IMR-90 (cell line): ENCODE results near the gene THSD8. TPM values are rescaled to one million over a fixed set of nuclear protein-coding genes. Genes with fewer than 3 reads are reported as not detected.
A peak's percentile ranks its signal among the peaks of the same experiment; 100 is the strongest.

Experiments
- ATAC-seq: fragments of 200-7000 bp; cut with Tn5 transposase; 2 replicates; pipeline ENCODE4 v1.9.1; 2020; ENCODE audit warnings: low read depth, mild to moderate bottlenecking, moderate library complexity
- BruUV-seq: library from RNA; stranded (reverse); fragments of 400-500 nt; replicated peaks from 2 replicates; lab custom pipeline; 2021; lab: Mats Ljungman, UMichigan
- CTCF ChIA-PET: fragments of 300-600 bp; formaldehyde crosslinking; extraction: SDS; loops from one replicate; lab custom pipeline; 2021; ENCODE audit warnings: antibody characterized with exemption; lab: Yijun Ruan, JAX
- POLR2A ChIA-PET: fragments of 300-600 bp; sonication (Branson Sonifier 250); formaldehyde crosslinking; loops from one replicate; lab custom pipeline; 2022; ENCODE audit warnings: antibody characterized with exemption; ENCODE audit not compliant: unreplicated experiment; lab: Charles Lee
- DNase-seq: peaks from one replicate; pipeline ENCODE4 v3.0.0; 2013
- H2AFZ ChIP-seq: replicated peaks from 2 replicates; pipeline ENCODE3; 2013; ENCODE audit warnings: low read length, mild to moderate bottlenecking; ENCODE audit not compliant: poor library complexity
- H2AK5ac ChIP-seq: 2 replicates; pipeline ENCODE4 v1.6.1; 2013; ENCODE audit warnings: low read depth, low read length, inconsistent platforms
- H2AK9ac ChIP-seq: replicated peaks from 2 replicates; pipeline ENCODE3; 2013; ENCODE audit warnings: mild to moderate bottlenecking, low read depth, low read length, moderate library complexity; ENCODE audit not compliant: poor library complexity
- H2BK120ac ChIP-seq: 2 replicates; pipeline ENCODE4 v1.6.1; 2013; ENCODE audit warnings: low read depth, low read length, inconsistent platforms
- H2BK15ac ChIP-seq: 3 replicates; pipeline ENCODE4 v1.6.1; 2013; ENCODE audit warnings: low read depth, low read length, inconsistent platforms
- H2BK20ac ChIP-seq: 2 replicates; pipeline ENCODE4 v1.6.1; 2013; ENCODE audit warnings: low read depth, mild to moderate bottlenecking, inconsistent platforms, low read length, moderate library complexity
- H2BK5ac ChIP-seq: 2 replicates; pipeline ENCODE4 v1.6.1; 2013; ENCODE audit warnings: mild to moderate bottlenecking, low read depth, low read length, inconsistent platforms; ENCODE audit not compliant: poor library complexity, severe bottlenecking
- H3K14ac ChIP-seq: replicated peaks from 2 replicates; pipeline ENCODE4 v1.6.1; 2013; ENCODE audit warnings: low read depth, low read length, inconsistent platforms
- H3K18ac ChIP-seq: 2 replicates; pipeline ENCODE4 v1.6.1; 2013; ENCODE audit warnings: low read depth, low read length, control low read depth
- H3K23ac ChIP-seq: 2 replicates; pipeline ENCODE4 v1.6.1; 2013; ENCODE audit warnings: low read depth, low read length, inconsistent platforms
- H3K27ac ChIP-seq: 2 replicates; pipeline ENCODE4 v1.5.1; 2013; ENCODE audit warnings: mild to moderate bottlenecking, control low read depth, low read length; ENCODE audit not compliant: insufficient read depth
- H3K27me3 ChIP-seq: 2 replicates; pipeline ENCODE4 v1.6.1; 2013; ENCODE audit warnings: low read length; ENCODE audit not compliant: control insufficient read depth, insufficient read depth
- H3K36me3 ChIP-seq: 2 replicates; pipeline ENCODE4 v1.6.1; 2013; ENCODE audit warnings: low read length, mixed read lengths; ENCODE audit not compliant: control insufficient read depth, insufficient read depth
- H3K4ac ChIP-seq: 2 replicates; pipeline ENCODE4 v1.6.1; 2013; ENCODE audit warnings: low read depth, low read length, inconsistent platforms
- H3K4me1 ChIP-seq: 2 replicates; pipeline ENCODE4 v1.6.1; 2013; ENCODE audit warnings: low read length, mixed read lengths; ENCODE audit not compliant: control insufficient read depth, insufficient read depth
- H3K4me2 ChIP-seq: 2 replicates; pipeline ENCODE4 v1.6.1; 2013; ENCODE audit warnings: low read depth, mild to moderate bottlenecking, control low read depth, low read length, moderate library complexity
- H3K4me3 ChIP-seq: 2 replicates; pipeline ENCODE4 v1.5.1; 2013; ENCODE audit warnings: low read depth, mild to moderate bottlenecking, control low read depth, low read length, moderate library complexity; ENCODE audit not compliant: insufficient read depth
- H3K56ac ChIP-seq: 2 replicates; pipeline ENCODE4 v1.6.1; 2013; ENCODE audit warnings: low read length, inconsistent platforms; ENCODE audit not compliant: insufficient read depth; ENCODE audit errors: extremely low read depth
- H3K79me1 ChIP-seq, 2 experiments: 2 replicates each; pipeline ENCODE4 v1.6.1; 2013; ENCODE audit warnings: low read length in 2 of 2, inconsistent platforms in 1 of 2, low read depth in 1 of 2
- H3K9ac ChIP-seq: 2 replicates; pipeline ENCODE4 v1.6.1; 2013; ENCODE audit warnings: low read depth, low read length, control low read depth
- H3K9me1 ChIP-seq: 2 replicates; pipeline ENCODE4 v1.6.1; 2013; ENCODE audit warnings: low read length, inconsistent platforms; ENCODE audit not compliant: insufficient read depth
- H3K9me3 ChIP-seq: 2 replicates; pipeline ENCODE4 v1.6.1; 2013; ENCODE audit warnings: low read length; ENCODE audit not compliant: control insufficient read depth, insufficient read depth
- H4K20me1 ChIP-seq: 2 replicates; pipeline ENCODE4 v1.6.1; 2013; ENCODE audit warnings: low read length, inconsistent platforms; ENCODE audit not compliant: insufficient read depth
- H4K5ac ChIP-seq: 2 replicates; pipeline ENCODE4 v1.6.1; 2013; ENCODE audit warnings: mild to moderate bottlenecking, low read depth, low read length, control low read depth
- H4K8ac ChIP-seq, 2 experiments: 2 replicates each; pipeline ENCODE4 v1.6.1; 2013; ENCODE audit warnings: low read depth in 2 of 2, low read length in 2 of 2, control low read depth in 1 of 2, inconsistent platforms in 1 of 2
- H4K91ac ChIP-seq: 2 replicates; pipeline ENCODE4 v1.6.1; 2013; ENCODE audit warnings: low read depth, low read length, inconsistent platforms; ENCODE audit not compliant: insufficient read depth
- CEBPB ChIP-seq: IDR thresholded peaks from 2 replicates; pipeline ENCODE4 v1.6.1; 2012; ENCODE audit warnings: low read depth, low read length, improper control_type of control experiment
- POLR2A ChIP-seq: IDR thresholded peaks from 2 replicates; pipeline ENCODE4 v1.6.1; 2012; ENCODE audit warnings: mild to moderate bottlenecking, low read depth, low read length
- RAD21 ChIP-seq: IDR thresholded peaks from 2 replicates; pipeline ENCODE4 v1.6.1; 2012; ENCODE audit warnings: low read length, improper control_type of control experiment
- USF2 ChIP-seq: fragments of 150-350 bp; IDR thresholded peaks from 2 replicates; pipeline ENCODE4 v1.6.1; 2017; ENCODE audit warnings: mild to moderate bottlenecking, antibody characterized with exemption, low read length, low read depth
- WGBS, 2 experiments: methylation state at CpG; one replicate each; pipeline versions ENCODE4 v1.1.5 to v1.1.7; 2013; ENCODE audit warnings: missing lambda C conversion rate in 2 of 2; ENCODE audit not compliant: insufficient read length in 1 of 2; ENCODE audit errors: extremely low coverage in 2 of 2; 5-methylcytosine and 5-hydroxymethylcytosine counted together
- dilution Hi-C: fragments of 300-500 bp; cut with HindIII; formaldehyde crosslinking; loops from one replicate; pipeline ENCODE4 v1.14.3; 2018; ENCODE audit warnings: low sequenced_read_pairs; ENCODE audit not compliant: unreplicated experiment
- in situ Hi-C: fragments of 300-500 bp; cut with MboI; formaldehyde crosslinking; loops from 3 replicates; pipeline ENCODE4 v1.14.3; 2019; ENCODE audit warnings: low sequenced_read_pairs, inconsistent platforms, mixed read lengths
- intact Hi-C: fragments of 100-400 bp; cut with micrococcal nuclease; formaldehyde crosslinking; loops from 2 replicates; pipeline ENCODE4 v1.10.0; 2022
- polyA plus RNA-seq, 3 experiments: library from polyadenylated mRNA; depleted of rRNA; stranded (reverse); fragments of >200 nt; gene quantifications; 2 replicates each; pipeline ENCODE4 v1.2.3, GENCODE V29; 2012; ENCODE audit warnings: low replicate concordance in 1 of 3
- total RNA-seq: library from RNA; depleted of rRNA; stranded (reverse); fragments of >200 nt; gene quantifications from 2 replicates; pipeline ENCODE4 v1.2.3, GENCODE V29; 2012

THSD8 gene
- total and polyA plus RNA-seq, 2 of the 4 experiments (the other 2 are of a cell fraction) = 0.68 TPM; not detected in 1

DNA sequence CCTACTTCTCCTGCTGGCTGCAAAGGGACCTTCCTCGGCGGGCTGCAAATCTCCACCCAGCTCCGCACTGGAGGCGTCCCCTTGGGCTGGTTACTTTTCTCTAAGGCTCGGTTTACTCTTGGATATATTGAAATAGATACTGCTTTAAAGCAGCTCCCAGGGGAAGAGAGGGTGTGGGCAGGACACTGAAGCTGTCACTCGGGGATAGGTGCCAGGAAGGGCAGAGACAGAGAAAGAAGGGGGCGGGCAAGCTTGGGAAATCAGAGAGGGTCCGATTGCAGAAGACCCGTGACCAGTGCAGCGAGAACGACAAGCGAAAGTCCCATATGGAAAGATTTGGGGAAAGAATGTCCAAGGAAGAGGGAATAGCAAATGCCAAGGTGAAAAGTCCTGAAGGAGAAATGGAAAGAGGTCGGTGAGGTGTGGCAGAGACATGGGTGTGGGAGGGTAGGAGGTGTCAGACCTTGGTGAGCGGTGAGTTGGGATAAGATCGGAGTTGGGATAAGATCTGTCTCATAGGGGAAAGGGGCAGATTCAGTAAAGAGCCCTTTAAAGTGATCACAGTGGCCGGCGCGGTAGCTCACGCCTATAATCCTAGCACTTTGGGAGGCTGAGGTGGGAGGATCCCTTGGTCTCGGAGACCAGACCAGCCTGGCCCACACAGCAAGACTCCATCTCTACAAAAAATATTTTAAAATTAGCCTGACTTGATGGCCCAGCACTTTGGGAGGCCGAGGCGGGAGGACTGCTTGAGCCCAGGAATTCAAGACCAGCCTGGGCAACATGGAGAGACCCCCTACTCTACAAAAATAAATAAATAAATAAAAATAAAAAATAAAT is 618 bp downstream of the THSD8 start:
- Histone ChIP-seq H3K36me3 (peaks cover 9% of the 10 kb centered on the region), H2AK9ac (peak overlapping the region; percentile 44), H2BK15ac (no peak overlapping the region), H4K5ac (no peak overlapping the region), H3K79me1 (peaks cover 12 to 32% of the 10 kb centered on the region in 2 experiments; a peak in 3 of 4 replicates), H4K8ac (peak overlapping the region in 1 of 2 experiments; percentile 61; a peak in 1 of 4 replicates), H3K23ac (0 out of 2 replicates have a peak overlapping the region, but pooled peaks have one; percentile 37), H3K4me1 (peaks cover 9% of the 10 kb centered on the region), H2BK5ac (no peak overlapping the region), H3K9ac (peak overlapping the region; percentile 8), H2AFZ (peak overlapping the region; percentile 98), H4K91ac (no peak overlapping the region), H2BK120ac (no peak overlapping the region), H4K20me1 (no peaks in the 10 kb centered on the region), H3K27me3 (no peaks in the 10 kb centered on the region), H3K4me2 (peak overlapping the region; percentile 85), H2AK5ac (no peak overlapping the region), H3K18ac (no peak overlapping the region), H3K27ac (no peak overlapping the region), H3K9me1 (peaks cover 9% of the 10 kb centered on the region), H3K56ac (no peak overlapping the region), H3K4me3 (peak overlapping the region; percentile 90), H2BK20ac (no peak overlapping the region), H3K9me3 (no peaks in the 10 kb centered on the region), H3K14ac (peak overlapping the region; percentile 4; the same call in 1 of the 2 replicates), H3K4ac (no peak overlapping the region)
- 30% methylated on average over 7 of the region's 22 CpGs; no CpG with 5 or more reads in 1 of the 2 experiments for WGBS, 2 experiments
- ATAC-seq (no peak), DNase-seq (no peak)
- ChIA-PET CTCF (interaction anchor here (0.7 to 1.1 kb wide), 2 partner anchors 33 to 44 kb away, joined by 3 to 5 read pairs; no protein-coding TSS in a partner anchor), POLR2A (interaction anchor here (0.9 kb wide), 1 partner anchor 11 kb away, joined by 3 read pairs; the partner anchor contains the start of gene JUNB)
- BruUV-seq = no TSS peak
- in situ Hi-C loops = loop anchor here (5.0 kb wide), 1 partner anchor 35 kb away; no protein-coding TSS in a partner anchor
- dilution Hi-C loops = no loop called here
- intact Hi-C loops = no loop called here
- no peak for TF ChIP-seq USF2
- TF ChIP-seq RAD21 = no peak
- TF ChIP-seq CEBPB = no peak
- no peak for TF ChIP-seq POLR2A
